ENCODE measurements around the gene SEC24C.

GRCh38 chr10:73789659-73790055, 45.5 kb downstream of the SEC24C start:
- TF ChIP-seq CTCF (IDR thresholded peaks at IDR 0.05) (no peak), EZH2 (IDR thresholded peaks at IDR 0.05) (no peak), EZH2phosphoT487 (IDR thresholded peaks at IDR 0.05) (no peak)

All from neural progenitor cell (in vitro differentiated cells).